GM12872 (cell line): ENCODE data around the gene CSNK2B.

Experiments
- CTCF ChIP-seq: IDR thresholded peaks from 3 replicates; pipeline ENCODE4 v1.5.1; 2011; ENCODE audit warnings: low read depth, mild to moderate bottlenecking, low read length, moderate library complexity; ENCODE audit not compliant: insufficient read depth

CSNK2B gene

DNA sequence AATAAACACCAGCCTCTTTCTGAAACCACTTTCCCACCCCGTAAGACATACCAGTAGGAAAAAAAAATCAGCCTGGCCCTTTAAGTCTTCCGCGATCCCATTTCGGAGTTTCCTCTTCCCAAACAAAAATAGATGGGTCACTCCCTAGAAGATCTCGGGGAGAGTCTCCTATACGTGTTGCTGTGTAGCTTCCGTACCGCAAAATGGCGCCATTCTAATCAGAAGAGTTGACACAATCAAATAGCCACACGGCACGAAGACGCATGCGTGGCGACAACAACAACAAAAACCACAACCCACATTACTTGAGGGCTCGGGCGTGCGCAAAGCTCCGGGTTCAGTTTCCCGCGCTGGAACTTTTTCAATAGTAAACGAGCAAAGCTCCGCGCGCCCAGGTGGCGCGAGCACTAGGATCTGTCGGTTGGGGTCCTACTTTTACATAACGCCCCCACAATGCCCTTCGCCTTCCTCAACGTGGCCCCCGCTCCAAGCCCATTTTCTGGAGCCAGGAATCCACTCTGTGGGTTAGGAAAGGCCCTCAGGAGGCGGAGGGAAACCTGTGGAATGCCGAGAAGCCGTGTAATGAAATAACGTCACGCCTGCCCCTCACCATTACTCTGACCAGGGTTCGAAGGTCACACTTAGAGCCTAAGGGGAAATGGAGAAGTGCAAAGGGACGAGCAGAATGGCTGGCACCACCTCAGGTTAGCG lies 935 bp upstream of the CSNK2B start, which contains the start of gene GPANK1:
GPANK1 (minus strand) TSS at position 208 of the 711 bp plus-strand sequence. CDS start 519 bp downstream, outside the sequence.
- no peak for TF ChIP-seq CTCF

DNA sequence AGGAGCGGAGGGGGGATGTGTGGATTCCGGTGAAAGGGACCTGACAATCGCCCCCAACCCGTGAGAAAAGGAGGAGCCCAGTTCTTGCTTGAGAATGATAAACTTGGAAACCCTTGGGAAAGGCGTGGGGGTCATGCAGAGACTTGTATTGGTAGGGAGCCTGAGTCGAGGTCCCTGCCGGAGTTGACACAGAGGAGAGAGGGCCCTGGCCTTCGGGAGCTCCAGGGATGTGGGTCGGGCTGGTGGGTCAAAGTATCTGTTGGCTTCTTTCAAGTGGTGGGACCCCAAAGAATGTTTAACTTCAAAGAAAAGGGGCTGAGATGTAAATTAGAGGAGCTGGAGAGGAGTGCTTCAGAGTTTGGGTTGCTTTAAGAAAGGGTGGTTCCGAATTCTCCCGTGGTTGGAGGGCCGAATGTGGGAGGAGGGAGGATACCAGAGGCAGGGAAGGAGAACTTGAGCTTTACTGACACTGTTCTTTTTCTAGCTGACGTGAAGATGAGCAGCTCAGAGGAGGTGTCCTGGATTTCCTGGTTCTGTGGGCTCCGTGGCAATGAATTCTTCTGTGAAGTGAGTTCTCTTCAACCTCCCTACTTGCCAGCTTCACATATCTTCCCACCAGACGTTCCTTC lies 571 bp downstream of the CSNK2B start:
- TF ChIP-seq CTCF: no peak

GRCh38 chr6:31669676-31670075 lies 3.8 kb downstream of the CSNK2B start, which contains the start of gene LY6G5B:
Gene LY6G5B (plus strand): TSS chr6:31669976. CDS start chr6:31670951, 975 bp downstream.
- TF ChIP-seq CTCF: no peak

GRCh38 chr6:31676322-31676903 lies 10.5 kb downstream of the CSNK2B start:
- TF ChIP-seq CTCF: no peak

- TF ChIP-seq CTCF: no peak
Observed at GRCh38 chr6:31676904-31677303, 11.0 kb downstream of the CSNK2B start.

DNA sequence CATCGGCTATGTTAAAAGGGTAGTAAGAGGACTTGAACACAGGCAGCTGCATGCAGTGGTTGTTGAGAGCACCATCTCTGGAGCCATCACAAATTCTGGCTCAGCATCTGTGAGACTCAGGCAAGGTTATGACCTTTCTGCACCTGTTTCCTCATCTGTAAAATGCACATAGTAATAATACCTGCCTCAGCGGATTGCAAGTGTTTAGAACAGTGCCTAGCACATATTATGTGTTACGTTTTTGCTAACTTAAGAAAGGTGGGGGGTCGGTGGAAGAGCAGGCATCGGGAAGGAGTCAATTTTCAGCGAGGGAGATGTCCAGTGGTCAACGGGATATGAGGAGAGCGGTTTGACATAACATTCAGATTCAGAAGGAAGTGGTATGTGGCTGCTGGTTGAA lies 12.1 kb downstream of the CSNK2B start:
- TF ChIP-seq CTCF: no peak
